Liver (tissue), 9 donors: ENCODE data around the gene HOXD11. TPM values are rescaled to one million over a fixed set of nuclear protein-coding genes. Genes with fewer than 3 reads are reported as not detected.

Experiments
- DNase-seq: peaks from one replicate; pipeline ENCODE4 v3.0.0-alpha.2; 2017; ENCODE audit warnings: low spot score
- H3K27ac ChIP-seq, 2 donors: one replicate each; pipeline ENCODE4 v1.7.0; 2013; ENCODE audit warnings: inconsistent platforms in 2 of 2, low read length in 2 of 2, control low read depth in 1 of 2, low read depth in 1 of 2, mild to moderate bottlenecking in 1 of 2
- H3K27me3 ChIP-seq, 4 donors: one replicate each; pipeline versions ENCODE4 v1.6.1 to v1.7.0; 2013; ENCODE audit warnings: low read length in 3 of 4, inconsistent platforms in 1 of 4, mild to moderate bottlenecking in 1 of 4, moderate library complexity in 1 of 4; ENCODE audit not compliant: control insufficient read depth in 4 of 4, insufficient read depth in 4 of 4
- H3K36me3 ChIP-seq, 4 donors: one replicate each; pipeline versions ENCODE4 v1.6.1 to v1.7.0; 2013; ENCODE audit warnings: low read length in 3 of 4, mild to moderate bottlenecking in 3 of 4, low read depth in 1 of 4, moderate library complexity in 1 of 4; ENCODE audit not compliant: control insufficient read depth in 4 of 4, insufficient read depth in 3 of 4
- H3K4me1 ChIP-seq, 4 donors: one replicate each; pipeline versions ENCODE4 v1.6.1 to v1.7.0; 2013; ENCODE audit warnings: low read length in 3 of 4, mild to moderate bottlenecking in 3 of 4, moderate library complexity in 1 of 4; ENCODE audit not compliant: control insufficient read depth in 4 of 4, insufficient read depth in 4 of 4
- H3K4me3 ChIP-seq, 3 donors: one replicate each; pipeline versions ENCODE4 v1.6.1 to v1.7.0; 2013; ENCODE audit warnings: low read length in 3 of 3, control low read depth in 1 of 3, low read depth in 1 of 3, mild to moderate bottlenecking in 1 of 3
- H3K9ac ChIP-seq, 2 donors: one replicate each; pipeline ENCODE4 v1.7.0; 2013; ENCODE audit warnings: low read length in 2 of 2, mild to moderate bottlenecking in 2 of 2, moderate library complexity in 2 of 2, control low read depth in 1 of 2, low read depth in 1 of 2
- H3K9me3 ChIP-seq, 4 donors: one replicate each; pipeline versions ENCODE4 v1.6.1 to v1.7.0; 2013; ENCODE audit warnings: low read length in 3 of 4; ENCODE audit not compliant: control insufficient read depth in 4 of 4
- EGR1 ChIP-seq, 2 donors: IDR thresholded peaks; 2 replicates each; pipeline ENCODE4 v1.6.1; 2016 to 2018; ENCODE audit warnings: antibody characterized with exemption in 2 of 2, low read depth in 2 of 2
- FOXA1 ChIP-seq: IDR thresholded peaks from 2 replicates; pipeline ENCODE4 v1.6.1; 2016; ENCODE audit warnings: antibody characterized with exemption
- FOXA2 ChIP-seq: IDR thresholded peaks from 2 replicates; pipeline ENCODE4 v1.6.1; 2016; ENCODE audit warnings: antibody characterized with exemption
- GABPA ChIP-seq, 2 donors: IDR thresholded peaks in 1 of 2; conservative IDR thresholded peaks in 1 of 2; 2 replicates each; pipeline ENCODE4 v1.6.1; 2016; ENCODE audit warnings: antibody characterized with exemption in 2 of 2, mild to moderate bottlenecking in 1 of 2, moderate library complexity in 1 of 2
- HNF4G ChIP-seq: IDR thresholded peaks from 2 replicates; pipeline ENCODE4 v1.6.1; 2016; ENCODE audit warnings: antibody characterized with exemption
- JUND ChIP-seq, 2 donors: IDR thresholded peaks; 2 replicates each; pipeline ENCODE4 v1.6.1; 2016; ENCODE audit warnings: antibody characterized with exemption in 2 of 2
- NR2F2 ChIP-seq: IDR thresholded peaks from 2 replicates; pipeline ENCODE4 v1.6.1; 2016; ENCODE audit warnings: antibody characterized with exemption
- RAD21 ChIP-seq, 2 donors: IDR thresholded peaks; 2 replicates each; pipeline ENCODE4 v1.6.1; 2016; ENCODE audit warnings: antibody characterized with exemption in 2 of 2, mild to moderate bottlenecking in 2 of 2
- RXRA ChIP-seq, 2 donors: IDR thresholded peaks; 2 replicates each; pipeline ENCODE4 v1.6.1; 2017 to 2018; ENCODE audit warnings: antibody characterized with exemption in 2 of 2, mild to moderate bottlenecking in 1 of 2
- SP1 ChIP-seq: IDR thresholded peaks from 2 replicates; pipeline ENCODE4 v1.6.1; 2018; ENCODE audit warnings: antibody characterized with exemption, mild to moderate bottlenecking
- YY1 ChIP-seq: IDR thresholded peaks from 2 replicates; pipeline ENCODE4 v1.6.1; 2016; ENCODE audit warnings: antibody characterized with exemption, mild to moderate bottlenecking
- WGBS: extraction: QIAGEN DNeasy Blood & Tissue Kit; methylation state at CpG from one replicate; pipeline ENCODE4 v1.1.7; 2013; 5-methylcytosine and 5-hydroxymethylcytosine counted together
- polyA plus RNA-seq, 2 donors: library from polyadenylated mRNA; stranded (reverse) in 1 of 2; unstranded in 1 of 2; fragments of 200-250 nt in 1 of 2; fragments of >200 nt in 1 of 2; fragmentation: Nextera tagmentation in 1 of 2; extraction: Ambion mirVana in 1 of 2; gene quantifications; one replicate each; pipeline versions ENCODE4 v1.2.1 to v1.2.3, GENCODE V29; 2013 to 2015
- total RNA-seq, 2 donors: library from RNA; depleted of rRNA; stranded (reverse); fragments of >200 nt; gene quantifications; one replicate each; pipeline ENCODE4 v1.2.3, GENCODE V29; 2014
- TF ChIP-seq, protein P1 (sequence below): IDR thresholded peaks from 2 replicates; pipeline ENCODE4 v1.6.1; 2016; ENCODE audit warnings: antibody characterized with exemption, mild to moderate bottlenecking
- TF ChIP-seq, protein P2 (sequence below): IDR thresholded peaks from 2 replicates; pipeline ENCODE4 v1.6.1; 2016; ENCODE audit warnings: antibody characterized with exemption
- TF ChIP-seq, protein P3 (sequence below): fragments of 150-350 bp; IDR thresholded peaks from 2 replicates; pipeline ENCODE4 v1.5.1; 2017; ENCODE audit warnings: improper control_type of control experiment, low read depth, low read length; ENCODE audit not compliant: missing input control
- TF ChIP-seq, protein P4 (sequence below): IDR thresholded peaks from 2 replicates; pipeline ENCODE4 v1.6.1; 2016; ENCODE audit warnings: antibody characterized with exemption
- TF ChIP-seq, protein P5 (sequence below): IDR thresholded peaks from 2 replicates; pipeline ENCODE4 v1.6.1; 2016; ENCODE audit warnings: antibody characterized with exemption
- donor health status: healthy.
- donor health status: healthy.
- donor health status: healthy.
- donor health status: healthy.
- donor health status: healthy.

Gene HOXD11
- total and polyA plus RNA-seq, 4 donors: not detected

DNA sequence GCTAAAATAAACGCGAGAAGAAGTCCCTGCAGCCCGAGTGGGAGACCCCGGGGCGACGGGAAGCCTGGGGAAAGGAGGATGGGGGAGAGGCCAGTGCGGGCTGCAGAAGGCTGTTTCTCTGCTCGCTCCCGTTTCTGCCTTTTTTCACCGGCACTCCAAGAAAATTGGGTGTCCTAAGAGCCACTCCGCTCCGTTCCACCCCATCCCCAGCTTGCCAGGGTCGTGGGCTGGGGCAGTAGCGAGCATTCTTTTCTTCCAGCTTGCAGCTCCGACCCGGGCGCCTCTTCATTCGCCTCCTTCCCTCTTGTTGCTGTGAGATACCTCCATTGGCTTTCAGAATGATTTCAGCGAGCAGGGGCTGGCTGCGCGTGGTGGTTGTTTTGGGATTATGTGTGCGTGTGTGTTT lies 51.1 kb downstream of the HOXD11 start:
- no peak overlapping the region for H3K9ac ChIP-seq
- H3K27ac ChIP-seq: no peak overlapping the region
- no peak for DNase-seq
- H3K4me3 ChIP-seq: no peak overlapping the region
- no peaks in the 10 kb centered on the region for H3K36me3 ChIP-seq
- peaks cover 11 to 43% (median 24%) of the 10 kb centered on the region in 4 donors for H3K27me3 ChIP-seq
- WGBS: 6% methylated on average over 22 of the region's 22 CpGs
- no peak for TF ChIP-seq YY1
- TF ChIP-seq GABPA (IDR thresholded peaks at IDR 0.05 in 1 of 2, conservative IDR thresholded peaks at IDR 0.05 in 1 of 2): no peak
- TF ChIP-seq, protein P1, sequence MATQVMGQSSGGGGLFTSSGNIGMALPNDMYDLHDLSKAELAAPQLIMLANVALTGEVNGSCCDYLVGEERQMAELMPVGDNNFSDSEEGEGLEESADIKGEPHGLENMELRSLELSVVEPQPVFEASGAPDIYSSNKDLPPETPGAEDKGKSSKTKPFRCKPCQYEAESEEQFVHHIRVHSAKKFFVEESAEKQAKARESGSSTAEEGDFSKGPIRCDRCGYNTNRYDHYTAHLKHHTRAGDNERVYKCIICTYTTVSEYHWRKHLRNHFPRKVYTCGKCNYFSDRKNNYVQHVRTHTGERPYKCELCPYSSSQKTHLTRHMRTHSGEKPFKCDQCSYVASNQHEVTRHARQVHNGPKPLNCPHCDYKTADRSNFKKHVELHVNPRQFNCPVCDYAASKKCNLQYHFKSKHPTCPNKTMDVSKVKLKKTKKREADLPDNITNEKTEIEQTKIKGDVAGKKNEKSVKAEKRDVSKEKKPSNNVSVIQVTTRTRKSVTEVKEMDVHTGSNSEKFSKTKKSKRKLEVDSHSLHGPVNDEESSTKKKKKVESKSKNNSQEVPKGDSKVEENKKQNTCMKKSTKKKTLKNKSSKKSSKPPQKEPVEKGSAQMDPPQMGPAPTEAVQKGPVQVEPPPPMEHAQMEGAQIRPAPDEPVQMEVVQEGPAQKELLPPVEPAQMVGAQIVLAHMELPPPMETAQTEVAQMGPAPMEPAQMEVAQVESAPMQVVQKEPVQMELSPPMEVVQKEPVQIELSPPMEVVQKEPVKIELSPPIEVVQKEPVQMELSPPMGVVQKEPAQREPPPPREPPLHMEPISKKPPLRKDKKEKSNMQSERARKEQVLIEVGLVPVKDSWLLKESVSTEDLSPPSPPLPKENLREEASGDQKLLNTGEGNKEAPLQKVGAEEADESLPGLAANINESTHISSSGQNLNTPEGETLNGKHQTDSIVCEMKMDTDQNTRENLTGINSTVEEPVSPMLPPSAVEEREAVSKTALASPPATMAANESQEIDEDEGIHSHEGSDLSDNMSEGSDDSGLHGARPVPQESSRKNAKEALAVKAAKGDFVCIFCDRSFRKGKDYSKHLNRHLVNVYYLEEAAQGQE: no peak
- no peak for TF ChIP-seq JUND (IDR thresholded peaks at IDR 0.05)
- no peak for TF ChIP-seq SP1
- TF ChIP-seq, protein P2, sequence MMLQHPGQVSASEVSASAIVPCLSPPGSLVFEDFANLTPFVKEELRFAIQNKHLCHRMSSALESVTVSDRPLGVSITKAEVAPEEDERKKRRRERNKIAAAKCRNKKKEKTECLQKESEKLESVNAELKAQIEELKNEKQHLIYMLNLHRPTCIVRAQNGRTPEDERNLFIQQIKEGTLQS: no peak
- TF ChIP-seq HNF4G: no peak
- TF ChIP-seq FOXA2: no peak
- TF ChIP-seq NR2F2: no peak
- no peak for TF ChIP-seq RAD21 (IDR thresholded peaks at IDR 0.05)
- TF ChIP-seq, protein P3, sequence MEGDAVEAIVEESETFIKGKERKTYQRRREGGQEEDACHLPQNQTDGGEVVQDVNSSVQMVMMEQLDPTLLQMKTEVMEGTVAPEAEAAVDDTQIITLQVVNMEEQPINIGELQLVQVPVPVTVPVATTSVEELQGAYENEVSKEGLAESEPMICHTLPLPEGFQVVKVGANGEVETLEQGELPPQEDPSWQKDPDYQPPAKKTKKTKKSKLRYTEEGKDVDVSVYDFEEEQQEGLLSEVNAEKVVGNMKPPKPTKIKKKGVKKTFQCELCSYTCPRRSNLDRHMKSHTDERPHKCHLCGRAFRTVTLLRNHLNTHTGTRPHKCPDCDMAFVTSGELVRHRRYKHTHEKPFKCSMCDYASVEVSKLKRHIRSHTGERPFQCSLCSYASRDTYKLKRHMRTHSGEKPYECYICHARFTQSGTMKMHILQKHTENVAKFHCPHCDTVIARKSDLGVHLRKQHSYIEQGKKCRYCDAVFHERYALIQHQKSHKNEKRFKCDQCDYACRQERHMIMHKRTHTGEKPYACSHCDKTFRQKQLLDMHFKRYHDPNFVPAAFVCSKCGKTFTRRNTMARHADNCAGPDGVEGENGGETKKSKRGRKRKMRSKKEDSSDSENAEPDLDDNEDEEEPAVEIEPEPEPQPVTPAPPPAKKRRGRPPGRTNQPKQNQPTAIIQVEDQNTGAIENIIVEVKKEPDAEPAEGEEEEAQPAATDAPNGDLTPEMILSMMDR: no peak
- H3K9me3 ChIP-seq: peaks cover 0 to 4% (median 0%) of the 10 kb centered on the region in 4 donors
- peaks cover 6 to 21% (median 10%) of the 10 kb centered on the region in 4 donors for H3K4me1 ChIP-seq

DNA sequence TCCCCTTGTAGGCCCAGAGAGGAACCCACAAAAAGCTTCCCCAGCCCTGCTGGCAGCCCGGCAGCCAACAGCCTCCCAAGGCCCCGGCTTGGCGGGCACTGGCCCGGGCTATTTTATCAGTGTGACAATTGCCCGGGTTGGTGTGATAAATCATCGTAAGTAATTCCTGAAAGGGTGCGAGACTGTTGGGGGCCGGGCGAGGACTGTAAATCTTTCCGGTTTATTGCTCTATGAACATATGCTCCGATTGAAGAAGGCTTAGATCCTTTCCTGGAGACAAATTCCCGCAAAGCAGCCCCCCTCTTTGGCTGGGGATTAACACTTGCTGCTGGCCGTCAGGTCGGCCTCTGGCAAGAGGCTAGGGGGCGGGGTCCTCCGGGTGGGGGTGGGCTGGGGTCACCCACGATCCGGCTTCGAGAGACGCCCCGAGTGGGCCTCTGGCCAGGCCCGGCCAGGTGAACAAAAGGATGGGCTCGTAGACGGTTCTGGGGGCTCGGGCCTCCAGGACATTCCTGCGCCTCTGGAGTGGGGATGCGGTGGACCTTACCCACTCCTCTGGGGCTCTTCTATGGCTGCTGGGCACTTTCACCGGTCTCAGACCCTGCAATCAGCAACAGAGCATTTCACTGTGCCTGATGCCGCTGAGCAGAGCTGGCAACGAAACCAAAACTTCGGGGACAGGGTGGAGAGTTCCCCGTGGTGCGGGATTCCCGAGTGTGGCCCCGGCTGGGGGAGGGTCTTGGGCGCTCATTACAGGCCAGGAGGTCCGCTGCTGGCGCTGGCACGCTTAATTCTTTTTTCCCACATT lies 52.0 kb downstream of the HOXD11 start:
- Histone ChIP-seq H3K4me3 (peak overlapping the region in 1 of 3 donors; percentile 8), H3K36me3 (no peaks in the 10 kb centered on the region), H3K27ac (no peak overlapping the region), H3K9ac (no peak overlapping the region), H3K27me3 (peaks cover 11 to 45% (median 29%) of the 10 kb centered on the region in 4 donors), H3K9me3 (peaks cover 0 to 4% (median 0%) of the 10 kb centered on the region in 4 donors), H3K4me1 (peaks cover 6 to 21% (median 10%) of the 10 kb centered on the region in 4 donors)
- DNase-seq: no peak
- TF ChIP-seq SP1 (no peak), NR2F2 (no peak), HNF4G (no peak), YY1 (no peak), EGR1 (IDR thresholded peaks at IDR 0.05; ENCODE audit: low read depth in 2 of 2) (no peak), RXRA (IDR thresholded peaks at IDR 0.05) (no peak), FOXA1 (no peak), RAD21 (IDR thresholded peaks at IDR 0.05) (no peak)
- TF ChIP-seq, protein P4, sequence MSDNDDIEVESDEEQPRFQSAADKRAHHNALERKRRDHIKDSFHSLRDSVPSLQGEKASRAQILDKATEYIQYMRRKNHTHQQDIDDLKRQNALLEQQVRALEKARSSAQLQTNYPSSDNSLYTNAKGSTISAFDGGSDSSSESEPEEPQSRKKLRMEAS: no peak
- TF ChIP-seq, protein P5, sequence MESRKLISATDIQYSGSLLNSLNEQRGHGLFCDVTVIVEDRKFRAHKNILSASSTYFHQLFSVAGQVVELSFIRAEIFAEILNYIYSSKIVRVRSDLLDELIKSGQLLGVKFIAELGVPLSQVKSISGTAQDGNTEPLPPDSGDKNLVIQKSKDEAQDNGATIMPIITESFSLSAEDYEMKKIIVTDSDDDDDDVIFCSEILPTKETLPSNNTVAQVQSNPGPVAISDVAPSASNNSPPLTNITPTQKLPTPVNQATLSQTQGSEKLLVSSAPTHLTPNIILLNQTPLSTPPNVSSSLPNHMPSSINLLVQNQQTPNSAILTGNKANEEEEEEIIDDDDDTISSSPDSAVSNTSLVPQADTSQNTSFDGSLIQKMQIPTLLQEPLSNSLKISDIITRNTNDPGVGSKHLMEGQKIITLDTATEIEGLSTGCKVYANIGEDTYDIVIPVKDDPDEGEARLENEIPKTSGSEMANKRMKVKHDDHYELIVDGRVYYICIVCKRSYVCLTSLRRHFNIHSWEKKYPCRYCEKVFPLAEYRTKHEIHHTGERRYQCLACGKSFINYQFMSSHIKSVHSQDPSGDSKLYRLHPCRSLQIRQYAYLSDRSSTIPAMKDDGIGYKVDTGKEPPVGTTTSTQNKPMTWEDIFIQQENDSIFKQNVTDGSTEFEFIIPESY: no peak
- TF ChIP-seq, protein P1: no peak
- 8% methylated on average over 39 of the region's 39 CpGs for WGBS
